K562 (cell line): ENCODE results near the gene ABHD14A. TPM values are rescaled to one million over a fixed set of nuclear protein-coding genes. Genes with fewer than 3 reads are reported as not detected.

ENCODE experiments used
- ATAC-seq: fragments of 200-7000 bp; cut with Tn5 transposase; 3 replicates; pipeline ENCODE4 v1.9.1; 2020; ENCODE audit warnings: moderate library complexity
- BruUV-seq: library from RNA; stranded (reverse); fragments of 400-500 nt; replicated peaks from 2 replicates; lab custom pipeline; 2021; lab: Mats Ljungman, UMichigan
- CTCF ChIA-PET: fragments of 300-600 bp; formaldehyde crosslinking; extraction: SDS; loops from one replicate; lab custom pipeline; 2021; ENCODE audit warnings: low intra/inter-chr PET ratio; lab: Yijun Ruan, JAX
- POLR2A ChIA-PET: fragments of 300-600, 350-650 bp; sonication (Branson Sonifier 250); formaldehyde crosslinking; extraction: SDS; loops from one replicate; lab custom pipeline; 2021; ENCODE audit warnings: antibody characterized with exemption, inconsistent platforms; lab: Yijun Ruan, JAX
- DNase-seq, 4 experiments: peaks; one replicate each; pipeline versions ENCODE4 v3.0.0 to v3.0.0-alpha.2; 2011 to 2018; ENCODE audit warnings: low spot score in 3 of 4, mixed read lengths in 3 of 4; ENCODE audit errors: extremely low read depth in 1 of 4
- FAIRE-seq: peaks from 2 replicates; lab custom pipeline; 2011; peaks lifted over from hg19 to GRCh38; lab: Jason Lieb, UNC
- H2AFZ ChIP-seq: 2 replicates; pipeline ENCODE4 v1.6.0; 2011; ENCODE audit warnings: low read depth, low read length, control low read depth, inconsistent platforms
- H3K27ac ChIP-seq: fragments of 200-600 bp; 3 replicates; pipeline ENCODE4 v1.8.0; 2011; ENCODE audit warnings: low read depth, mild to moderate bottlenecking, control low read depth, inconsistent platforms, low read length, moderate library complexity, mixed read lengths; ENCODE audit errors: extremely low read depth
- H3K27me3 ChIP-seq, 2 experiments: fragments of 300-600 bp in 1 of 2; 2 replicates in 1 of 2; 3 replicates in 1 of 2; pipeline versions ENCODE4 v1.6.0 to v1.8.0; 2011; ENCODE audit warnings: inconsistent platforms in 2 of 2, low read length in 2 of 2, mild to moderate bottlenecking in 1 of 2, mixed read lengths in 1 of 2, moderate library complexity in 1 of 2; ENCODE audit not compliant: control insufficient read depth in 2 of 2, insufficient read depth in 2 of 2
- H3K36me3 ChIP-seq: fragments of 300-600 bp; 3 replicates; pipeline ENCODE4 v1.8.0; 2011; ENCODE audit warnings: mild to moderate bottlenecking, low read length, inconsistent platforms; ENCODE audit not compliant: control insufficient read depth, insufficient read depth
- H3K4me1 ChIP-seq, 2 experiments: fragments of 200-600 bp in 1 of 2; replicated peaks in 1 of 2; 2 replicates in 1 of 2; 3 replicates in 1 of 2; pipeline versions ENCODE4 v1.5.1 to v1.8.0; 2011; ENCODE audit warnings: inconsistent platforms in 2 of 2, low read length in 2 of 2, mild to moderate bottlenecking in 1 of 2, mixed read lengths in 1 of 2, moderate library complexity in 1 of 2; ENCODE audit not compliant: control insufficient read depth in 2 of 2, insufficient read depth in 2 of 2
- H3K4me2 ChIP-seq: 2 replicates; pipeline ENCODE4 v1.6.1; 2011; ENCODE audit warnings: low read length, control low read depth, inconsistent platforms, mixed read lengths; ENCODE audit not compliant: insufficient read depth
- H3K4me3 ChIP-seq: fragments of 200-600 bp; sonication (generic), shearing (Covaris generic); 2 replicates; pipeline ENCODE4 v1.5.1; 2016; ENCODE audit warnings: control low read depth, inconsistent platforms
- H3K79me2 ChIP-seq: fragments of 200-600 bp; 3 replicates; pipeline ENCODE4 v1.8.0; 2011; ENCODE audit warnings: low read length, inconsistent platforms; ENCODE audit not compliant: control insufficient read depth, insufficient read depth
- H3K9ac ChIP-seq, 2 experiments: 2 replicates each; pipeline versions ENCODE4 v1.6.0 to v1.6.1; 2011; ENCODE audit warnings: low read depth in 2 of 2, low read length in 2 of 2, control low read depth in 1 of 2, inconsistent platforms in 1 of 2, mild to moderate bottlenecking in 1 of 2, mixed read lengths in 1 of 2; ENCODE audit not compliant: insufficient read depth in 1 of 2
- H3K9me1 ChIP-seq: one replicate; pipeline ENCODE4 v1.6.0; 2011; ENCODE audit warnings: inconsistent platforms, mild to moderate bottlenecking, low read length, moderate library complexity; ENCODE audit not compliant: control insufficient read depth, insufficient read depth
- H3K9me3 ChIP-seq: replicated peaks from 2 replicates; pipeline ENCODE4 v1.5.1; 2011; ENCODE audit warnings: low read depth, low read length, inconsistent platforms; ENCODE audit not compliant: control insufficient read depth, insufficient read depth
- H4K20me1 ChIP-seq: replicated peaks from 2 replicates; pipeline ENCODE4 v1.6.1; 2011; ENCODE audit warnings: low read length, inconsistent platforms, mixed read lengths; ENCODE audit not compliant: control insufficient read depth, insufficient read depth
- KLF13 ChIP-seq: fragments of 450-650 bp; IDR thresholded peaks from 2 replicates; pipeline ENCODE4 v1.6.1; 2016; ENCODE audit warnings: missing genetic modification characterization, low read depth, mild to moderate bottlenecking, missing compliant biosample characterization, moderate library complexity, borderline replicate concordance
- KLF6 ChIP-seq: fragments of 250-450 bp; sonication (Bioruptor Pico); IDR thresholded peaks from 2 replicates; pipeline ENCODE4 v1.4.0; 2020; ENCODE audit warnings: mild to moderate bottlenecking, moderate library complexity, borderline replicate concordance
- MXI1 ChIP-seq: IDR thresholded peaks from 2 replicates; pipeline ENCODE4 v1.6.1; 2011; ENCODE audit warnings: low read depth, mild to moderate bottlenecking, improper control_type of control experiment, low read length
- RBM22 ChIP-seq: fragments of 200-400 bp; formaldehyde crosslinking; IDR thresholded peaks from 2 replicates; pipeline ENCODE4 v1.6.1; 2018; ENCODE audit warnings: low read length, low read depth; ENCODE audit not compliant: poor library complexity, severe bottlenecking
- THRAP3 ChIP-seq: fragments of 450-650 bp; IDR thresholded peaks from 2 replicates; pipeline ENCODE4 v1.6.1; 2016; ENCODE audit warnings: mild to moderate bottlenecking, inconsistent platforms, borderline replicate concordance
- ZNF146 ChIP-seq: IDR thresholded peaks from one replicate; pipeline ENCODE4 v1.6.1; 2018; ENCODE audit warnings: missing compliant biosample characterization; ENCODE audit not compliant: unreplicated experiment
- ZNF184 ChIP-seq: sonication (generic); formaldehyde crosslinking; IDR thresholded peaks from 2 replicates; pipeline ENCODE4 v1.5.0; 2020; ENCODE audit warnings: missing genetic modification reagents
- ZNF77 ChIP-seq: fragments of 250-450 bp; sonication (Bioruptor Pico); IDR thresholded peaks from 2 replicates; pipeline ENCODE4 v1.5.0; 2020
- WGBS: fragments of 100-300 bp; shearing (Covaris generic); methylation state at CpG from one replicate; pipeline ENCODE4 v1.1.6; 2016; ENCODE audit warnings: low coverage, mixed read lengths; ENCODE audit not compliant: insufficient coverage; ENCODE audit errors: missing lambda C conversion rate; 5-methylcytosine and 5-hydroxymethylcytosine counted together
- in situ Hi-C: fragments of 300-500 bp; cut with MboI; formaldehyde crosslinking; loops from 4 replicates; pipeline ENCODE4 v1.15.0; 2018; ENCODE audit warnings: inconsistent platforms, mixed read lengths
- intact Hi-C: fragments of 100-400 bp; cut with micrococcal nuclease; formaldehyde crosslinking; loops from 2 replicates; pipeline ENCODE4 v1.14.2; 2022
- polyA plus RNA-seq, 8 experiments: library from polyadenylated mRNA; depleted of rRNA in 4 of 8; stranded (reverse) in 5 of 8; unstranded in 3 of 8; fragments of >200 nt; fragmentation: Nextera tagmentation in 2 of 8; fragmentation: Illumina TruSeq in 1 of 8; extraction: Ambion mirVana in 2 of 8; extraction: Trizol in 1 of 8; gene quantifications; 2 replicates each; pipeline versions ENCODE4 v1.2.1 to v1.2.3, GENCODE V29; 2011 to 2014; ENCODE audit warnings: inconsistent platforms in 1 of 8, missing spikeins in 1 of 8
- total RNA-seq, 7 experiments: library from RNA; depleted of rRNA in 6 of 7; stranded (reverse); fragments of >200 nt in 6 of 7; fragmentation: Illumina TruSeq in 2 of 7; extraction: Trizol in 2 of 7; gene quantifications; 2 replicates each; pipeline versions ENCODE4 v1.2.1 to v1.2.3, GENCODE V29; 2011 to 2021; ENCODE audit warnings: low replicate concordance in 1 of 7

The ABHD14A gene
- total and polyA plus RNA-seq, 9 of the 15 experiments (the other 6 are each of a cell fraction or from before 2014, with no cell fraction given) = 0.90 to 10.5 (median 8.3) TPM

DNA sequence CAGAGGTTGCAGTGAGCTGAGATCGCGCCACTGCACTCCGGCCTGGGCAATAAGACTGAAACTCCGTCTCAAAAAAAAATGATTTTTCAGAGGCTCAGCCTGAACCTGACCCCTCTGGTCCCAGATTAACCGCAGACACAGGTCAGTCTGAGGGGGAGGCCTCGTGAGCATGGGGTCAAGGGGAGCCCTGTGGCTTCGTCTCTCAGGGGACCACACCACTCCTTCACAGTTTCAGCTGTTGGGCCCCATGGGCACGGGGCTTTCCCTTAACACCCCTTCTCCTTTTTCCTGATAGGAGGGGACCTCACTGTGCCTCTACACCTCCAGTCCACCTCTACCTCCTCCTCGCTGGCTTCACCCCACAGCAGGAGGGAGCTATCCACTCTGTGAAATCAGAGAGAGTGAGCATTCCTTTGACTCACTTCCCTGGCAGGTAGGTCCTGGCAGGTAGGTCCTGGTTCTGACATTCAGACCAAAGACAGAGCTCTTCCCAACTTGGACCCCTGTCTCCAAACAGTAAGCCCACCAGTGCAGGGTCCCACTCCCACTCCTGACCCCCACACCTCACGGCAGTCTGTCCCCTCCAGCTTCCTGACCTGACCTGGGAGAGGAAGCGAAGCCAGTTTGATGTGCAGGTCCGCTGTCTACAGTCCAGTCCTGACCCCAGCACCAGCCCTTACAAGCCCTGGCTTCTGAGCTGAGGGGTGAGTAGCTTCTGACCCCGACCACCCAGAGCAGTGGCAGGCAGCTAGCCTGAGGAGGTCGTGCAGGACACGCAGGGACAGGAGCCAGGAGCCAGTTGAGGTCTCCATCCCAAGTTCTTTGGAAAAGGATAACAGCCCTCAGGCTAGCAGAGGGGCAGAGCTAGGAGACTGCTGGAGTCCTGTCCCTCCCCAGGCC, 42.1 kb upstream of the ABHD14A start:
- CTCF ChIA-PET = no interaction called here
- Histone ChIP-seq H3K4me1 (peaks cover 0 to 1% of the 10 kb centered on the region in 2 experiments; a peak in 3 of 5 replicates), H3K79me2 (no peaks in the 10 kb centered on the region), H3K9ac (no peak overlapping the region; a peak in 1 of 4 replicates), H3K27ac (no peak overlapping the region), H2AFZ (no peak overlapping the region), H4K20me1 (no peaks in the 10 kb centered on the region), H3K9me3 (no peaks in the 10 kb centered on the region), H3K4me3 (no peak overlapping the region), H3K36me3 (peaks cover 48% of the 10 kb centered on the region; the same call in 2 of the 3 replicates), H3K4me2 (no peak overlapping the region), H3K27me3 (no peaks in the 10 kb centered on the region), H3K9me1 (no peaks in the 10 kb centered on the region)
- ATAC-seq = no peak
- WGBS = 83% methylated on average over 2 of the region's 15 CpGs
- no peak for DNase-seq
- intact Hi-C loops = no loop called here
- BruUV-seq = no TSS peak
- in situ Hi-C loops = no loop called here
- TF ChIP-seq MXI1 = no peak
- TF ChIP-seq KLF13 (tag) = no peak
- no peak for TF ChIP-seq ZNF146 (CRISPR knock-in tag)
- no peak for TF ChIP-seq RBM22
- TF ChIP-seq THRAP3 = no peak
- TF ChIP-seq ZNF184 = no peak
- no peak for TF ChIP-seq ZNF77 (CRISPR knock-in tag)
- TF ChIP-seq KLF6 (CRISPR knock-in tag) = no peak
- no peak for FAIRE-seq
- POLR2A ChIA-PET = interaction anchor here (0.6 to 1.2 kb wide), 6 partner anchors 21 to 648 kb away, joined by 3 to 4 read pairs (median 3); partner anchors contain the start of gene RPL29
